ENCODE results near the gene POU2AF1.
A peak's percentile ranks its signal among the peaks of the same experiment; 100 is the strongest.

The POU2AF1 gene

GRCh38 chr11:111308140-111308539 is 70.9 kb downstream of the POU2AF1 start:
- no peak overlapping the region for H3K4me3 ChIP-seq (replicated peaks in 1 of 2; ENCODE audit: low read depth in 2 of 2, low read length in 2 of 2)
- DNase-seq (ENCODE audit: low read depth in 2 of 2): peak in 1 of 2 donors; percentile 24
- no peak for TF ChIP-seq CTCF (IDR thresholded peaks at IDR 0.05; ENCODE audit: low read depth, low read length)

GRCh38 chr11:111307472-111308108 is 71.5 kb downstream of the POU2AF1 start:
- no peak overlapping the region for H3K4me3 ChIP-seq (replicated peaks in 1 of 2; ENCODE audit: low read depth in 2 of 2, low read length in 2 of 2)
- TF ChIP-seq CTCF (IDR thresholded peaks at IDR 0.05; ENCODE audit: low read depth, low read length): no peak
- no peak for DNase-seq (ENCODE audit: low read depth in 2 of 2)

GRCh38 chr11:111306321-111306720 is 72.8 kb downstream of the POU2AF1 start:
- no peak for TF ChIP-seq CTCF (IDR thresholded peaks at IDR 0.05; ENCODE audit: low read depth, low read length)
- DNase-seq (ENCODE audit: low read depth in 2 of 2): no peak
- H3K4me3 ChIP-seq (replicated peaks in 1 of 2; ENCODE audit: low read depth in 2 of 2, low read length in 2 of 2): no peak overlapping the region

- DNase-seq (ENCODE audit: low read depth in 2 of 2): no peak
- no peak overlapping the region for H3K4me3 ChIP-seq (replicated peaks in 1 of 2; ENCODE audit: low read depth in 2 of 2, low read length in 2 of 2)
- TF ChIP-seq CTCF (IDR thresholded peaks at IDR 0.05; ENCODE audit: low read depth, low read length): no peak
Observed at GRCh38 chr11:111305876-111306275, 73.2 kb downstream of the POU2AF1 start.

- no peak for DNase-seq (ENCODE audit: low read depth in 2 of 2)
- no peak overlapping the region for H3K4me3 ChIP-seq (replicated peaks in 1 of 2; ENCODE audit: low read depth in 2 of 2, low read length in 2 of 2)
- TF ChIP-seq CTCF (IDR thresholded peaks at IDR 0.05; ENCODE audit: low read depth, low read length): no peak
Observed at GRCh38 chr11:111305162-111305802, 73.8 kb downstream of the POU2AF1 start.

- TF ChIP-seq CTCF (IDR thresholded peaks at IDR 0.05; ENCODE audit: low read depth, low read length): no peak
- no peak for DNase-seq (ENCODE audit: low read depth in 2 of 2)
- no peak overlapping the region for H3K4me3 ChIP-seq (replicated peaks in 1 of 2; ENCODE audit: low read depth in 2 of 2, low read length in 2 of 2)
Observed at GRCh38 chr11:111303461-111303860, 75.6 kb downstream of the POU2AF1 start.

Measured in cardiac fibroblast (primary cell).